Esophagus squamous epithelium (tissue), 5 donors: ENCODE measurements around the gene PSMD6. TPM values are rescaled to one million over a fixed set of nuclear protein-coding genes. Genes with fewer than 3 reads are reported as not detected.

Source experiments
- DNase-seq: peaks from one replicate; lab custom pipeline; 2025; lab: John Stamatoyannopoulos, UW
- H3K27ac ChIP-seq, 4 donors: fragments of 200-600 bp; sonication (generic); one replicate each; pipeline ENCODE4 v1.5.1; 2016 to 2019; ENCODE audit warnings: mild to moderate bottlenecking in 1 of 4
- H3K27me3 ChIP-seq, 4 donors: fragments of 200-600 bp; sonication (generic); 1 replicate in 3 of 4; 2 replicates in 1 of 4; pipeline versions ENCODE4 v1.5.1 to v1.6.0; 2017 to 2021; ENCODE audit warnings: antibody characterized with exemption in 1 of 4
- H3K36me3 ChIP-seq, 3 donors: fragments of 200-600 bp; sonication (generic); one replicate each; pipeline ENCODE4 v1.5.1; 2016 to 2019
- H3K4me1 ChIP-seq, 3 donors: fragments of 200-600 bp; sonication (generic); one replicate each; pipeline ENCODE4 v1.5.1; 2017 to 2019
- H3K4me3 ChIP-seq, 4 donors: fragments of 200-600 bp; sonication (generic); 1 replicate in 3 of 4; 2 replicates in 1 of 4; pipeline ENCODE4 v1.5.1; 2016 to 2019; ENCODE audit warnings: mild to moderate bottlenecking in 2 of 4, moderate library complexity in 1 of 4
- H3K9me3 ChIP-seq, 3 donors: fragments of 200-600 bp; sonication (generic); one replicate each; pipeline ENCODE4 v1.5.1; 2016 to 2019
- POLR2A ChIP-seq, 4 donors: fragments of 450-650 bp; IDR thresholded peaks; one replicate each; pipeline ENCODE4 v1.6.1; 2017; ENCODE audit warnings: antibody characterized with exemption in 4 of 4, mild to moderate bottlenecking in 4 of 4, moderate library complexity in 3 of 4
- WGBS, 2 donors: methylation state at CpG; one replicate each; pipeline ENCODE4 v1.1.5; 2018; 5-methylcytosine and 5-hydroxymethylcytosine counted together
- intact Hi-C: fragments of 100-400 bp; cut with DNase I; formaldehyde crosslinking; loops from one replicate; pipeline ENCODE4 v1.15.0; 2022
- total RNA-seq, 4 donors: library from RNA; depleted of rRNA; stranded (reverse); fragments of >200 nt; gene quantifications; one replicate each; pipeline ENCODE4 v1.1.0, GENCODE V29; 2016
- TF ChIP-seq, protein P1 (sequence below), 6 experiments: fragments of 450-650 bp in 4 of 6; fragments of 200-600 bp in 2 of 6; sonication (generic) in 2 of 6; IDR thresholded peaks; one replicate each; pipeline ENCODE4 v1.5.1; 2016 to 2019; ENCODE audit warnings: antibody characterized with exemption in 6 of 6, mild to moderate bottlenecking in 4 of 6, moderate library complexity in 4 of 6
- donor health status: DM: yes; HTN: yes; CAD: no.

PSMD6 gene
- total RNA-seq, 4 donors from 2014 or later = 53.1 to 102 (median 81.6) TPM

DNA sequence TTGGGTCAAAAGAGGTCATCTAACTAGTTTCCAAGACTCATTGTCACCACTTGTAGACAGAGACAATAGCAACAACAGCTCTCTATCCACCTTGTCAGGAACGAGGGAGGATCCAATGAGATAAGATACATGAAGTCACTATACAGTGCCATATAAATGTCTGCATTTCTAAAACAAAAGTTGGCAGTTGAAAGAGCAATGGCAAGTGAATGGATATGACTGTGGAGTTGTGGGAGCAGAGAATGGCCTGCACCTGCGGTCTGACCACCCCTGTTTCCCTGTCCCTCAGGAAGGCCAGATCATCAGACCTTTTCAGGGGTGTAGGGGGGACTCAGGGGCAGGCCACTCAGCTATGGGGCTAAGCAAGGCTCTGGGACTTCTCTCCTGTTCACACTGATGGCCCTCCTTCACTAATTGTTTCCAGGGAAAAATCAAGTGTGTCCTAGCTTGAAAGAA lies 40.7 kb upstream of the PSMD6 start:
- no peak overlapping the region for H3K27ac ChIP-seq
- no peak for TF ChIP-seq POLR2A (IDR thresholded peaks at IDR 0.05)
- TF ChIP-seq, protein P1, sequence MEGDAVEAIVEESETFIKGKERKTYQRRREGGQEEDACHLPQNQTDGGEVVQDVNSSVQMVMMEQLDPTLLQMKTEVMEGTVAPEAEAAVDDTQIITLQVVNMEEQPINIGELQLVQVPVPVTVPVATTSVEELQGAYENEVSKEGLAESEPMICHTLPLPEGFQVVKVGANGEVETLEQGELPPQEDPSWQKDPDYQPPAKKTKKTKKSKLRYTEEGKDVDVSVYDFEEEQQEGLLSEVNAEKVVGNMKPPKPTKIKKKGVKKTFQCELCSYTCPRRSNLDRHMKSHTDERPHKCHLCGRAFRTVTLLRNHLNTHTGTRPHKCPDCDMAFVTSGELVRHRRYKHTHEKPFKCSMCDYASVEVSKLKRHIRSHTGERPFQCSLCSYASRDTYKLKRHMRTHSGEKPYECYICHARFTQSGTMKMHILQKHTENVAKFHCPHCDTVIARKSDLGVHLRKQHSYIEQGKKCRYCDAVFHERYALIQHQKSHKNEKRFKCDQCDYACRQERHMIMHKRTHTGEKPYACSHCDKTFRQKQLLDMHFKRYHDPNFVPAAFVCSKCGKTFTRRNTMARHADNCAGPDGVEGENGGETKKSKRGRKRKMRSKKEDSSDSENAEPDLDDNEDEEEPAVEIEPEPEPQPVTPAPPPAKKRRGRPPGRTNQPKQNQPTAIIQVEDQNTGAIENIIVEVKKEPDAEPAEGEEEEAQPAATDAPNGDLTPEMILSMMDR (IDR thresholded peaks at IDR 0.05) = no peak
- H3K36me3 ChIP-seq = no peaks in the 10 kb centered on the region
- WGBS, 2 donors = 79 to 81% methylated on average over 2 of the region's 2 CpGs
- no peak for DNase-seq
- H3K27me3 ChIP-seq = no peaks in the 10 kb centered on the region
- intact Hi-C loops = no loop called here
- no peaks in the 10 kb centered on the region for H3K9me3 ChIP-seq
- peaks cover 0 to 13% (median 8%) of the 10 kb centered on the region in 3 donors for H3K4me1 ChIP-seq
- H3K4me3 ChIP-seq = no peak overlapping the region

DNA sequence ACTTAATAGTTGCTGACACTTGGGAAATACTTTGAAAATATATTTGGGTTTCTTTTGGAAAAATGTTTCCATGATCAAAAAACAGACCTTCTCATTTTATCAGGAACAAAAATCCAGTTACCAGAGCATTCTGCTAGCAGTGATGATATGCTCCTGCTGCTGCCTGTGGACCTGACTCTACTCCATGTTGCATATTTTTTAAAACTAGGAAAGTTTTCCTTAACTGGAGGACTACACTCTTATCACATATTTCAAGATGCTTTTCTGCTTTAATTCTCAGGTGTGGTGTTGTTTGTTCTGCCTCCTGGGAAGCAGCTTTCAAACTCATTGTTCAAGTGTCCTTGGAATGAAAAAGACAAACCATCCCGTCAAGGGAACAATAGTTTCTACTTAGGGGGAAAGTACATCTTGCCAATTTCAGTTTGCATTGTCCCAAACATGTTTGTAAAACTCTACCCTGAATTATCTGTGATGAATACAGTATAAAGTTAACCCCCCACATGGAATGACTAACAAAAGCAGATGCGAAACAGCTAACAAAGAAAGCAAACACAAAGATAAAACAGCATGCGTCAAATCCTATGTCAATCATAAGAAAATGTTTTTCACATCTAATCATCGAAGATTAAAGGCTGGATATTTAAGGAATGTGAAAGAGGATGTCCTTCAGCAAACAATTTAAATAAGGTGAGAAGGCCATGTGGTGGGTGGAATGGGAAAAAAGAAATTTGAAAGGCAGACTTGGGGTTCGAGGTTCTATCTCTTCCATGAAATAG lies 40.1 kb upstream of the PSMD6 start:
- DNase-seq = no peak
- intact Hi-C loops = no loop called here
- no peak overlapping the region for H3K27ac ChIP-seq
- 48 to 56% methylated on average over 5 of the region's 5 CpGs for WGBS, 2 donors
- TF ChIP-seq POLR2A (IDR thresholded peaks at IDR 0.05) = no peak
- TF ChIP-seq, protein P1 (IDR thresholded peaks at IDR 0.05) = no peak
- H3K4me1 ChIP-seq = peaks cover 0 to 13% (median 8%) of the 10 kb centered on the region in 3 donors
- H3K4me3 ChIP-seq = no peak overlapping the region
- no peaks in the 10 kb centered on the region for H3K27me3 ChIP-seq
- H3K36me3 ChIP-seq = no peaks in the 10 kb centered on the region
- no peaks in the 10 kb centered on the region for H3K9me3 ChIP-seq

DNA sequence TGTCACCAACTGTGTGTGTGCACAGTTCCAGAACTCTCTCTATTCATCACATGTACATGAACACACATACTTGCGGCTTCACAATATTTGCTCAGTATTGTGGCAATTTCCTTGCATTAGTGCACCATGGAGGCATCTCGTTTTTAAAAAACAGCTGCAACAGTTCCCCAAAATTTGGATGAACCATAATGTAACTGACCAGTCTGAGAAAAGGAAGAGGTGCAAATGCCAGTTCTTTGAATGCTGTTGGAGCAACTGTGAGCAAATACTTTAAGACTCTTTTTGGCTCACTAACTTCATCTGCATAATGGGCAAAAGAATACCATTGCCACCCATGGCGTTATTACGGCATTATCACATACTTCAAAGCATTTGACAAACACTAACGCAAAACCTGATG lies 38.3 kb upstream of the PSMD6 start:
- Histone ChIP-seq H3K9me3 (no peaks in the 10 kb centered on the region), H3K36me3 (no peaks in the 10 kb centered on the region), H3K27ac (no peak overlapping the region), H3K4me1 (no peaks in the 10 kb centered on the region), H3K27me3 (no peaks in the 10 kb centered on the region), H3K4me3 (no peak overlapping the region)
- TF ChIP-seq POLR2A (IDR thresholded peaks at IDR 0.05) = no peak
- TF ChIP-seq, protein P1 (IDR thresholded peaks at IDR 0.05) = no peak
- no peak for DNase-seq
- intact Hi-C loops = no loop called here
- WGBS, 2 donors = 91 to 92% methylated on average over 5 of the region's 5 CpGs

DNA sequence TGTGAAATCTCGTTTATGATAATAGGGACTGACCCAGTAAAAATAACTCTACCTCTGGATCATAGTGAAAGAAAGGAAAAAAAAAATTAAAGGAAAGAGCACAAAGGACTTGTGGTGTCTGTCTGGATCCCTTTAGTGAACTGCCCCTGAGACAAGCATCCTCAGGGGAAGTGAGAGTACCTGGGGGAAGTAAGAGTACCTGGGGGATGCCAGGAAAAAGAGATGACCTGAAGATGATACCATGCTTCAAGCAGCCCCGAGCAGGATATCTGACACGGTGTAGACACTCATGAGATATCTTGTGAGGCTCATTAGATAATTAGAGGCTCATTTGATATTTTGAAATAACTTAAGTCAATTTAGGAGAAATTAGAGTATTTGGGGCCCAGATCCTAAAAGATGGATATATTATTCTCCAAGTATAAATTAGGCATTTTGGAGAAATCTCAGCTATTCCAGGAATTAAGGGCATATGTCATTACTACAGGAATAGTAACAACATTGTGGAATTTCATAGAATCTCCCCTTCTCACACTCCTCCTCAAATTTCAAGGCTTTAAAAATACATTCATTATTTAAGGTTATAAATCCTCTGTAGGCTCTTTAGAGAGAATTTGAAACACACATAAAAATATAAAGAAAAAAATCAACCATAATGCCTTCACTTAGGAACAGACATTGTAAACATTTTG lies 36.3 kb upstream of the PSMD6 start:
- H3K27ac ChIP-seq = no peak overlapping the region
- H3K27me3 ChIP-seq = no peaks in the 10 kb centered on the region
- WGBS, 2 donors = 76 to 83% methylated on average over 3 of the region's 3 CpGs
- H3K36me3 ChIP-seq = no peaks in the 10 kb centered on the region
- intact Hi-C loops = no loop called here
- H3K9me3 ChIP-seq = no peaks in the 10 kb centered on the region
- H3K4me1 ChIP-seq = no peaks in the 10 kb centered on the region
- H3K4me3 ChIP-seq = no peak overlapping the region
- no peak for DNase-seq
- TF ChIP-seq POLR2A (IDR thresholded peaks at IDR 0.05) = no peak
- TF ChIP-seq, protein P1 (IDR thresholded peaks at IDR 0.05) = no peak

DNA sequence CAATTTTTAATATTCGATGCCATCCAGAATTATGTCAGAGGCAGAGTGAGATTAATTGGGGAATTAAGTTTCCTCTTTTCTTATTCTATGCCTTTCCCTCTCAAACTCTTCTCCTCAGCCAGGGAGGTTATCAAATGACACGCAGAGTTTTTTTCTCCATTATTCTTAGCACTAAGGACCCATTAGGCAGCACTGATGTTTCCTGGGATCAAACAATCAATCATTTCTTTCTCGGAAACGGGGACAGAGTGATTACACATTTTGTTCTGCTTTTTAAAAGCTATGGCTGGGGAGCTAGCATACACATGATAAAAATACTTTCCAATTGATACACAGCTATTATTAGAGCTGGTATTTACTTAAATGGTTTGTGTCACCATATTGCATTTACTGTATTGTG lies 35.3 kb upstream of the PSMD6 start:
- 12 to 19% methylated on average over 4 of the region's 4 CpGs for WGBS, 2 donors

More for the DNA sequence above, 35.3 kb upstream of the PSMD6 start:
- Histone ChIP-seq H3K9me3 (no peaks in the 10 kb centered on the region), H3K4me1 (no peaks in the 10 kb centered on the region), H3K4me3 (no peak overlapping the region), H3K27me3 (no peaks in the 10 kb centered on the region), H3K36me3 (no peaks in the 10 kb centered on the region), H3K27ac (no peak overlapping the region)
- DNase-seq = no peak
- intact Hi-C loops = no loop called here
- TF ChIP-seq POLR2A (IDR thresholded peaks at IDR 0.05) = no peak
- TF ChIP-seq, protein P1 (IDR thresholded peaks at IDR 0.05) = no peak
